Measurements from ENCODE around the gene BRAF.
"Not testable (repeated sequence)": the region's sequence is repeated elsewhere in the genome, so short reads cannot be mapped to it uniquely, and the experiment has no call there.

The BRAF gene

GRCh38 chr7:140743255-140743654, 181.5 kb downstream of the BRAF start:
- POLR2A ChIA-PET; H3K27me3 ChIP-seq (replicated peaks in 2 of 5; ENCODE audit: control insufficient read depth in 4 of 5, insufficient read depth in 5 of 5, low read length in 4 of 5); H3K4me3 ChIP-seq (ENCODE audit: control insufficient read depth in 1 of 7, extremely low read depth in 1 of 7, insufficient read depth in 4 of 7, low read depth in 2 of 7, low read length in 6 of 7); DNase-seq; H3K4me1 ChIP-seq (ENCODE audit: control extremely low read depth in 1 of 4, control insufficient read depth in 4 of 4, insufficient read depth in 4 of 4, low read length in 3 of 4); H3K9me3 ChIP-seq (ENCODE audit: control extremely low read depth in 1 of 5, control insufficient read depth in 4 of 5, insufficient read depth in 2 of 5, low read depth in 1 of 5, low read length in 4 of 5); H3K27ac ChIP-seq (ENCODE audit: insufficient read depth in 1 of 2, low read depth in 1 of 2, low read length in 2 of 2, poor library complexity in 1 of 2, severe bottlenecking in 2 of 2): not testable (repeated sequence)
- WGBS (ENCODE audit: insufficient coverage) = no CpG with 5 or more reads among the region's 4 CpGs
- CTCF ChIA-PET = interaction anchor here (3.0 kb wide), 1 partner anchor 17 kb away, joined by 10 read pairs; no protein-coding TSS in a partner anchor
- peaks cover 9 to 22% (median 21%) of the 10 kb centered on the region in 4 experiments for H3K36me3 ChIP-seq (ENCODE audit: control insufficient read depth in 4 of 4, insufficient read depth in 4 of 4, low read length in 3 of 4)

- no peak overlapping the region for H3K4me3 ChIP-seq (ENCODE audit: control insufficient read depth in 1 of 7, extremely low read depth in 1 of 7, insufficient read depth in 4 of 7, low read depth in 2 of 7, low read length in 6 of 7)
- peaks cover 8 to 26% (median 16%) of the 10 kb centered on the region in 4 experiments for H3K36me3 ChIP-seq (ENCODE audit: control insufficient read depth in 4 of 4, insufficient read depth in 4 of 4, low read length in 3 of 4)
- H3K4me1 ChIP-seq (ENCODE audit: control extremely low read depth in 1 of 4, control insufficient read depth in 4 of 4, insufficient read depth in 4 of 4, low read length in 3 of 4) = no peaks in the 10 kb centered on the region
- H3K27me3 ChIP-seq (replicated peaks in 2 of 5; ENCODE audit: control insufficient read depth in 4 of 5, insufficient read depth in 5 of 5, low read length in 4 of 5) = no peaks in the 10 kb centered on the region
- no peak for DNase-seq
- peaks cover 0 to 1% (median 0%) of the 10 kb centered on the region in 5 experiments for H3K9me3 ChIP-seq (ENCODE audit: control extremely low read depth in 1 of 5, control insufficient read depth in 4 of 5, insufficient read depth in 2 of 5, low read depth in 1 of 5, low read length in 4 of 5)
- POLR2A ChIA-PET = interaction anchor here (0.6 kb wide), 2 partner anchors 13 to 79 kb away, joined by 3 read pairs; no protein-coding TSS in a partner anchor
- H3K27ac ChIP-seq (ENCODE audit: insufficient read depth in 1 of 2, low read depth in 1 of 2, low read length in 2 of 2, poor library complexity in 1 of 2, severe bottlenecking in 2 of 2) = no peak overlapping the region
- CTCF ChIA-PET = interaction anchor here (0.9 kb wide), 2 partner anchors 14 to 17 kb away, joined by 3 read pairs; no protein-coding TSS in a partner anchor
These were observed 186.4 kb downstream of the BRAF start for GRCh38 chr7:140738280-140738679.

- Histone ChIP-seq H3K27me3 (replicated peaks in 2 of 5; ENCODE audit: control insufficient read depth in 4 of 5, insufficient read depth in 5 of 5, low read length in 4 of 5) (no peaks in the 10 kb centered on the region), H3K36me3 (ENCODE audit: control insufficient read depth in 4 of 4, insufficient read depth in 4 of 4, low read length in 3 of 4) (peaks cover 8 to 30% (median 12%) of the 10 kb centered on the region in 4 experiments), H3K9me3 (ENCODE audit: control extremely low read depth in 1 of 5, control insufficient read depth in 4 of 5, insufficient read depth in 2 of 5, low read depth in 1 of 5, low read length in 4 of 5) (peaks cover 0 to 1% (median 0%) of the 10 kb centered on the region in 5 experiments), H3K27ac (ENCODE audit: insufficient read depth in 1 of 2, low read depth in 1 of 2, low read length in 2 of 2, poor library complexity in 1 of 2, severe bottlenecking in 2 of 2) (no peak overlapping the region), H3K4me3 (ENCODE audit: control insufficient read depth in 1 of 7, extremely low read depth in 1 of 7, insufficient read depth in 4 of 7, low read depth in 2 of 7, low read length in 6 of 7) (no peak overlapping the region), H3K4me1 (ENCODE audit: control extremely low read depth in 1 of 4, control insufficient read depth in 4 of 4, insufficient read depth in 4 of 4, low read length in 3 of 4) (no peaks in the 10 kb centered on the region)
- DNase-seq = no peak
- POLR2A ChIA-PET = no interaction called here
- CTCF ChIA-PET = interaction anchor here (0.7 to 1.0 kb wide), 2 partner anchors 8 to 14 kb away, joined by 3 to 4 read pairs; no protein-coding TSS in a partner anchor
- 100% methylated on average over 2 of the region's 2 CpGs for WGBS (ENCODE audit: insufficient coverage)
These were observed 190.0 kb downstream of the BRAF start for GRCh38 chr7:140734729-140735128.

- ChIA-PET POLR2A (no interaction called here), CTCF (interaction anchor here (0.6 kb wide), 1 partner anchor 11 kb away, joined by 3 read pairs; no protein-coding TSS in a partner anchor)
- H3K36me3 ChIP-seq (ENCODE audit: control insufficient read depth in 4 of 4, insufficient read depth in 4 of 4, low read length in 3 of 4) = peaks cover 4 to 27% (median 11%) of the 10 kb centered on the region in 4 experiments
- WGBS (ENCODE audit: insufficient coverage) = no CpG with 5 or more reads among the region's 2 CpGs
- DNase-seq = no peak
- no peaks in the 10 kb centered on the region for H3K4me1 ChIP-seq (ENCODE audit: control extremely low read depth in 1 of 4, control insufficient read depth in 4 of 4, insufficient read depth in 4 of 4, low read length in 3 of 4)
- peaks cover 0 to 1% (median 0%) of the 10 kb centered on the region in 5 experiments for H3K9me3 ChIP-seq (ENCODE audit: control extremely low read depth in 1 of 5, control insufficient read depth in 4 of 5, insufficient read depth in 2 of 5, low read depth in 1 of 5, low read length in 4 of 5)
- H3K27ac ChIP-seq (ENCODE audit: insufficient read depth in 1 of 2, low read depth in 1 of 2, low read length in 2 of 2, poor library complexity in 1 of 2, severe bottlenecking in 2 of 2) = no peak overlapping the region
- H3K27me3 ChIP-seq (replicated peaks in 2 of 5; ENCODE audit: control insufficient read depth in 4 of 5, insufficient read depth in 5 of 5, low read length in 4 of 5) = no peaks in the 10 kb centered on the region
- H3K4me3 ChIP-seq (ENCODE audit: control insufficient read depth in 1 of 7, extremely low read depth in 1 of 7, insufficient read depth in 4 of 7, low read depth in 2 of 7, low read length in 6 of 7) = no peak overlapping the region
These were observed 190.6 kb downstream of the BRAF start for GRCh38 chr7:140734096-140734495.

- no peak overlapping the region for H3K4me3 ChIP-seq (ENCODE audit: control insufficient read depth in 1 of 7, extremely low read depth in 1 of 7, insufficient read depth in 4 of 7, low read depth in 2 of 7, low read length in 6 of 7)
- H3K4me1 ChIP-seq (ENCODE audit: control extremely low read depth in 1 of 4, control insufficient read depth in 4 of 4, insufficient read depth in 4 of 4, low read length in 3 of 4) = no peaks in the 10 kb centered on the region
- CTCF ChIA-PET = no interaction called here
- H3K36me3 ChIP-seq (ENCODE audit: control insufficient read depth in 4 of 4, insufficient read depth in 4 of 4, low read length in 3 of 4) = peaks cover 0 to 19% (median 11%) of the 10 kb centered on the region in 4 experiments
- no peak overlapping the region for H3K27ac ChIP-seq (ENCODE audit: insufficient read depth in 1 of 2, low read depth in 1 of 2, low read length in 2 of 2, poor library complexity in 1 of 2, severe bottlenecking in 2 of 2)
- no peak for DNase-seq
- no peaks in the 10 kb centered on the region for H3K27me3 ChIP-seq (replicated peaks in 2 of 5; ENCODE audit: control insufficient read depth in 4 of 5, insufficient read depth in 5 of 5, low read length in 4 of 5)
- WGBS (ENCODE audit: insufficient coverage) = 92% methylated on average over 2 of the region's 2 CpGs
- H3K9me3 ChIP-seq (ENCODE audit: control extremely low read depth in 1 of 5, control insufficient read depth in 4 of 5, insufficient read depth in 2 of 5, low read depth in 1 of 5, low read length in 4 of 5) = peaks cover 0 to 1% (median 0%) of the 10 kb centered on the region in 5 experiments
- POLR2A ChIA-PET = no interaction called here
These were observed 192.3 kb downstream of the BRAF start for GRCh38 chr7:140732416-140732815.

- peak; percentile 12 to 57 (median 45) for DNase-seq
- Histone ChIP-seq H3K9me3 (ENCODE audit: control extremely low read depth in 1 of 5, control insufficient read depth in 4 of 5, insufficient read depth in 2 of 5, low read depth in 1 of 5, low read length in 4 of 5) (no peaks in the 10 kb centered on the region), H3K36me3 (ENCODE audit: control insufficient read depth in 4 of 4, insufficient read depth in 4 of 4, low read length in 3 of 4) (peaks cover 6 to 16% (median 10%) of the 10 kb centered on the region in 4 experiments), H3K4me1 (ENCODE audit: control extremely low read depth in 1 of 4, control insufficient read depth in 4 of 4, insufficient read depth in 4 of 4, low read length in 3 of 4) (no peaks in the 10 kb centered on the region), H3K27me3 (replicated peaks in 2 of 5; ENCODE audit: control insufficient read depth in 4 of 5, insufficient read depth in 5 of 5, low read length in 4 of 5) (no peaks in the 10 kb centered on the region), H3K27ac (ENCODE audit: insufficient read depth in 1 of 2, low read depth in 1 of 2, low read length in 2 of 2, poor library complexity in 1 of 2, severe bottlenecking in 2 of 2) (no peak overlapping the region), H3K4me3 (ENCODE audit: control insufficient read depth in 1 of 7, extremely low read depth in 1 of 7, insufficient read depth in 4 of 7, low read depth in 2 of 7, low read length in 6 of 7) (no peak overlapping the region)
- ChIA-PET POLR2A (no interaction called here), CTCF (interaction anchor here (0.6 to 2.5 kb wide), 10 partner anchors 9 to 288 kb away, joined by 3 to 10 read pairs (median 4); no protein-coding TSS in a partner anchor)
- 83% methylated on average over 1 of the region's 2 CpGs for WGBS (ENCODE audit: insufficient coverage)
These were observed 198.4 kb downstream of the BRAF start for GRCh38 chr7:140726281-140726680.

- Histone ChIP-seq H3K4me3 (ENCODE audit: control insufficient read depth in 1 of 7, extremely low read depth in 1 of 7, insufficient read depth in 4 of 7, low read depth in 2 of 7, low read length in 6 of 7) (no peak overlapping the region), H3K27ac (ENCODE audit: insufficient read depth in 1 of 2, low read depth in 1 of 2, low read length in 2 of 2, poor library complexity in 1 of 2, severe bottlenecking in 2 of 2) (no peak overlapping the region), H3K27me3 (replicated peaks in 2 of 5; ENCODE audit: control insufficient read depth in 4 of 5, insufficient read depth in 5 of 5, low read length in 4 of 5) (no peaks in the 10 kb centered on the region), H3K9me3 (ENCODE audit: control extremely low read depth in 1 of 5, control insufficient read depth in 4 of 5, insufficient read depth in 2 of 5, low read depth in 1 of 5, low read length in 4 of 5) (no peaks in the 10 kb centered on the region), H3K36me3 (ENCODE audit: control insufficient read depth in 4 of 4, insufficient read depth in 4 of 4, low read length in 3 of 4) (peaks cover 6 to 12% (median 10%) of the 10 kb centered on the region in 4 experiments), H3K4me1 (ENCODE audit: control extremely low read depth in 1 of 4, control insufficient read depth in 4 of 4, insufficient read depth in 4 of 4, low read length in 3 of 4) (peaks cover 0 to 9% (median 8%) of the 10 kb centered on the region in 4 experiments)
- WGBS (ENCODE audit: insufficient coverage) = no CpG with 5 or more reads among the region's 1 CpG
- ChIA-PET CTCF (interaction anchor here (0.7 to 0.9 kb wide), 2 partner anchors 33 to 290 kb away, joined by 3 read pairs; partner anchors contain the start of gene MRPS33), POLR2A (no interaction called here)
- DNase-seq = no peak
These were observed 200.0 kb downstream of the BRAF start for GRCh38 chr7:140724706-140725105.
